Measurements from ENCODE around the gene EVC.

The EVC gene

DNA sequence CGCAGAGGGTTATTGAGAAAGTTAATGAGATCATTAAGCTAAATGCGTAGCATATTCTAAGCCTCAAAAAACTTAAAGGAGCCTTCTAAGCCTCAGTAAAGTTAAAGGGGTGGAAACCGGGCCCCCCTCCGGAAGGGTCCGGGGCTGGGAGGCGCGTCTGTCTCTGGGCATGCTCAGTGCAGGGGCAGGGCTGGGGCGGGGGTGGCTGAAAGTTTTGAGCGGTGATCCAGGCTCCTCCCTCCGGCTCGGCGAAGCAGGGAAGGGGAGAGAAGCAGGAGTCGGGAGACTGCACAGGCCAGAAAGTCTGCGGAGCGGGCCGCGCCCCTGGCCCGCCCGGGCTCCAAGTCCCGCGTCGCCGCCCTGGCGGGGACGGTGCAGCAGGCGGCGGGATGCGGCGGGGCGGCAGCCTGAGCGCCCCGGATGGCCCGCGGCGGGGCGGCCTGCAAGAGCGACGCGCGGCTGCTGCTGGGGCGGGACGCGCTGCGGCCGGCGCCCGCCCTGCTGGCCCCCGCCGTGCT, at the start of gene EVC:
EVC (plus strand) TSS at position 241 of the 518 bp plus-strand sequence; CDS start at position 421, 180 bp downstream.
- DNase-seq, result peak in 2 of 3 experiments; percentile 67 to 72

DNA sequence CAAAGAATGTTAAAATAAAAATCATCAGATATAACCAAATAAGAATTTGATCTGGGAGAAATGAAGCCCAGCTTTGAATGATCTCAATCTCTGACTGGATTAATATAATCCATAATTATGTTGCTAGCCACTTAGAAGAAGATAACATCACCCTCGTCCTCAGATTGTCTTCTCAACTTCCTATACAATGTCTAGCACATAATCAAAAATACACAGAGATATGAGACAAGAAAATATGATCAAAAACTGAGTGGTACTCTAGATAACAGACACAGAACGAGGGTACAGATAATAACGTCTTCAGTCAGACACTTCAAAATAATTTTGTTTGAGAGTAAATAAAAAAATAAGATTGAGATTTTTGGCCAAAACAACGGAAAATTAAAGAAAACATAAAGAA, 49.8 kb upstream of the EVC start:
- no peak for DNase-seq

DNA sequence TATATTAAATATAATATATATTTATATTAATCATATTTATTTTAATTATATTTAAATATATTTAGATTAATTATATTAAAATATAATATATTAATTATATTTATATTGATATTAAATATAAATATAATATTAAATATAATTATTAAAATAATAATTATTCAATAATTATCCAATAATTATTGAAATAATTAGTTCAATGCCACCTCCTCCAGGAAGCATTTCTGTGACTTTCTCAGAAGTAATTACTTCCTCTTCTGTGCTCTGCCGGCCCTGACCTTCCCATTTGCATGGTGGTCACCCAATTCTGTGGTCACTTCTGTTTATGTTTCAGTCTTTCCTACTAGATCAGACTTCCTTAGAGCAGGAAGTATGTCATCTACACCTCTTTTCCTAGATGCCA, 48.4 kb upstream of the EVC start:
- DNase-seq, result no peak

DNA sequence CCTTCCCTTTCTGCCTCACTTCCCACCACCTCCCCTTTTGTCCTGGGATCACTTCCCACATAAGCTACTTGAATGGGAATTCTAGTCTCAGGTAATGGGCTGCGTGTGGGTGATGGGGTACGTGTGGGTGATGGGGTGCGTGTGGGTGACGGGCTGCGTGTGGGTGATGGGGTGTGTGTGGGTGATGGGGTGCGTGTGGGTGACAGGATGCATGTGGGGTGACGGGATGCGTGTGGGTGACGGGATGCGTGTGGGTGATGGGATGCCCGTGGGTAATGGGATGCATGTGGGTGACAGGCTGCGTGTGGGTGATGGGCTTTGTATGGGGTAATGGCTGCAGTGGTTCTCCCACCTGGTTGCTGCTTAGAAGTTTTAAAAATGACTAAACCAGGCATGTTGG, 46.2 kb upstream of the EVC start:
- DNase-seq, result no peak

DNA sequence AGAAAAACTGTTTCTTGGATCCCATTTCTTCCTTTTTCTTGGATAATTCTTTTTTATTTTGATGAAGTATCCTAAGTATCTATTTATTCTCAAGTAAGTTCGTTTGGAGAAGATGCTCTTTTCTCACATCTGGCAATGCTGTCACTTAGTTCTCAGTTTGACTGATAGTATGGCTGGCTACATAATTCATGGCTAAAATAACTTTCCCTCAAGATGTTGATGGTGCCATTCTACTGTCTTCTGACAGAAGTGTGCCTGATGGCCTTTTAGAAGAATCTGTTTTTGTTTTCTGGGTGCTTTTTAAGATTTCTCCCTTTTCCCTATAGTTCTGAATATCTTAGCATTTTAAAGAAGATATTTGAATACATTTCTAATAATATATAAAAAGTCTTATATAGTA, 44.3 kb upstream of the EVC start:
- DNase-seq, result no peak

DNA sequence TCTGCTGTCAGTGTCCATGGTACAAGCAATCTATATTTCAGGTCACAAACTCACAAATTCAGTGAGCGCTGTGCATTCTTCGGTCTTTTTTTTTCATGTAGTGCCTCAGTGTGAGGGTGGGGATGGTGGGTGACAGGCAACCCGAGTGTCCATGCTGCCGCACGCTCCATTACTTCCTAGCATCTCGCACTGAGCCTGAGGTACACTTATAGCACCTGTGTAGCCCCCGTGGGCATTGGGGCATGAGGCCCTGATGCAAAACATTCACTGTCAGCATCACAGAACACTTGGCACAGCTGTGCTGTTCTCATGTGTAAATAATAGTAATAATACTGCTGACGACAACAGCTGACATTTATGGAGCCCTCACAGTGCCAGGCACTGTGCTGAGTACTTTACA, 34.2 kb upstream of the EVC start:
- no peak for DNase-seq

DNA sequence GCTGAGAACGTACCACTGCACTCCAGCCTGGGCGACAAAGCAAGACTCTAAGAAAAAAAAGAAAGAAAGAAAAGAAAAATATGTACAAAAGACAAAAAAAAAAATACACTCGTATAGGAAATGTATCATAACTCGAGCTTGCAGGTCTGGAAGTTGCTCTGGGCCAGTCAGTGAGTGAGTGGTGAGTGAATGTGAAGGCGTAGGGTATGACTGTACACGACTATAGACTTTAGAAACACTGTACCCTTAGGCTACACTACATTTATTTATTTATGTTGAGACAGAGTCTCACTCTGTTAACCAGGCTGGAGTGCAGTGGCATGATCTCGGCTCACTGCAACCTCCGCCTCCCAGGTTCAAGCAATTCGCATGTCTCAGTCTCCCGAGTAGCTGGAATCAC, 32.0 kb upstream of the EVC start:
- no peak for DNase-seq

DNA sequence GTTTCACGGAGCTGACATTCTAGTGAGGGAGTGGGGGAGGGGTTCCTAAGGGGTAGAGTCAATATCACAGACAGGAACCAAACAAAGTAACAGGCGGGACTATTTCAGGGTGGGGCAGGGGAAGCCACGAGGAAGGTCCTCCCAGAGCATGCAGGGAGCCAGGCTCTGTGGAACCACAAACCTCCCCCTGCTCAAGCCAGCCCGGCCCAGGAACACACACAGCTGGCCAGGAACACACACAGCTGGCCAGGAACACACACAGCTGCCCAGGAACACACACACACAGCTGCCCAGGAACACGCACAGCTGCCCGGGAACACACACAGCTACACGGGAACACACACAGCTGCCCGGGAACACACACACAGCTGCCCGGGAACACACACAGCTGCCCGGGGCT, 27.4 kb upstream of the EVC start:
- DNase-seq, result no peak

DNA sequence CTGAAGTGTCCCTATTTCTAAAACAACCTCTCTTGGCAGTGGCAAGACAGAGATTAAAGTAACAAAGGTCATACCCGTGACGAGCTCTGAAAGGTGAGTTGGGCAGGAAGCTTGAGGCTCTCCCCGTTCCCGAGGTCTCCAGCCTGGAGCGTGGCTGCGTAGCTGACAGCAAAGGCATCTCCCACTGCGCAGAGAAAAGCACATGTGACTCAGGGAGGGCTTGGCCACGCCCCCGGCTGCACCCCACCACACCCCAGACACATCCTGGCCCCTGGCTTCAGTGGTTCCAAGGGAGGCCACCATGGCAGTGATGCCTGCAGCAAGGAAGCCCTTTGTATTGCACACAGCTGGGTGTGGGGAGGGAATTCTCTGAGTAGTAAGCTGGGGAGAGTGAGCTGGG, 25.7 kb upstream of the EVC start:
- DNase-seq, result no peak

DNA sequence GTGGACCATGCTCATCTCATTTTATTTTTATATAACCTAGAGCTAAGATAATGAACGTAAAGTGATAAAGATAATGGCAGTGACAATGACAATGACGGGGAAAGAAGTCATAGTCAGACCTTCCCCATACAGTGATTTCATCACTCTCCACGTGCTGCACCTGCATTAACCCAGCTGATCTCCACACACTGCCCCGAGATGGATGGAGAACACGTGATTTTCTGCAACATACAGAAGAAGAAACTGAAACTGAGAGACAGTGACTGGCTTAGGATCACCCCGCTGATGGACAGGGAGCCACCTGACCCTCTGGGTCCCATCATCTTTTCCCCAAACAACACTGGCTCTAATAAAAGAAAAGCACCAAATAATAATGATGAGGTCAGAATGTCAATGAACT, 24.7 kb upstream of the EVC start:
- DNase-seq, result no peak

DNA sequence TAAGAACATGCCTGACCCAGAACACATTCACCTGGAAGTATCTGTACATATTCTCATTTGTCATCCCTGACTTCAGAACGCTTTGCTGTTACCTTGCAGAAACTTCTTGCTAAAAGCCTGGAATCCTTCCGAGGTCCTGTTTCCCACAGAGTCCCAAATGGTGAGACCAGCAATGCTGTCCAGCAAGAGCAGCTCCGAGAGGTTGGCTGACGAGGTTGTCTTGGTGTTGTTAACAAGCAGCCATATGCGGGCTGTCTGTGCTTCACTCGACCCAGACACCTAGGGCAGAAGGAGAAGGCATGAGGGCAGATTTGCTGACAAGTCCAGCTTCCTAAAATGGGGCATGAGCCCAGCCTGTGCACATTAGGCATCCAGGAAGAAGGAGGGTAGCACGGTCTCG, 21.9 kb upstream of the EVC start:
- no peak for DNase-seq

DNA sequence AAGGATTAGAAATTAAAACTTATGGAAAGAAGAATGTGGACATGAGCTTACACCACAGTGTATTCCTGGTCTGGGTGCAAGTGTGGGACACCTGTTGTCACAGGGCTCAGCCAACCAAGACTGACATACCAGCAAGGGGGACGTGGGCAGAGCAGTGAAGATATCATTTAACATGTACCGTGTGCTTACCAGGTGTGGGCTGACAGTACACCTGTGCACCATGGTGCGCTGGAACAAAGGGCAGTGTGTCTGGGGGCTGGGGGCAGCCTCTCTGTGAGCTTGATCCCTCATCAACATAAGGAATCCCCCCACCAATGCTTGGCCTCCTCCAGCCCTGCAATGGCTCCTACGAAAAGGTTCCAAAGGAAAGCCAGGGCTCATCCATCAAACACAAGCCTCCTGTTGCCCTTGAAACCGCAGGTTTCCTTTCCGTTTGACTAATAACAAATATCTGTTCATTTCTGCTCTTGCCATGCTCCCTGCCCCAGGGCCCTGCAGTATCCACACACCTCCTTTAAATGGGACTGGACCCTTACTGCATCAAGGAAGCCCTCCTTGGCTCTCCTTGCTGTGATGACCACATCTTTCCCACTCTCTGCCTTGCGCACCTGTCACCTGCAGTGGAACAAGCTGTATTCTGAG, 19.4 kb upstream of the EVC start:
- DNase-seq, result no peak

DNA sequence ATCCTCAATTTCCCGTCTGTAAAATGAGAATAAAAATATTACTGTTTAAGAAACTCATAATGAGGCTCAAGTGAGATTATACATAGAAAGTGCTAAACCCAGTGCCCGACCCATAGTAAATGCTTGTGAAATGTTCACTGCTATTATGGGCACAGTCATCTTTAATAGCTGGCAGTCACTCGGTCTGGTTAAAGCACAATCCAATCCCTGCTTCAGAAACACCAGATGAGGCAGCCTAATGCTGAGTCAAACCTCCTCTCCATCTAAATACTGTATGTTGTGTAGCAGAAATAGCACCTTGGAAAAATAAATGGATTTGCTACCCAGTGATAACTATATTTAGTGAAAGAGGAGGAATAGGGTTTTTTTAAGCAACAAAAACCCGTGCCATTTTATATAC, 17.1 kb upstream of the EVC start:
- DNase-seq, result no peak

DNA sequence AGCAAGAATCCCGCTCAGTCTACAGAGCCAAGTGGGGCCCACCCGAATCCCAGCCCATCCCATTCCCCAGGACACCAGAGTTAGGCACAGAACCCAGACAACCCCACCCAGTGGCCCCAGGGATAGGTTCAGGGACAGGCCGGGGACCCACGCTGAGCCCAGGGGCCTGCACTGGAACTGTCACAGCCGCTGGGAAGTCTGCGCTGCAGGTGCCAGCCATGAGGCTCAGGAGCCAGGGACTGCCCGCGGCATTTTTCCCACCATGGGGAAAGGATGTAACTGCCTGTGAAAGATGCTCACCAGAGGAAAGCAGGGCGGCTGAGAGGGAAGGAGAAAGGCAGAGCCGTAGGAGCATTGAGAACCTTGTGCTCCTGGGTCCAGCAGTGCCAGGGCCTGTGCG, 14.7 kb upstream of the EVC start:
- no peak for DNase-seq

DNA sequence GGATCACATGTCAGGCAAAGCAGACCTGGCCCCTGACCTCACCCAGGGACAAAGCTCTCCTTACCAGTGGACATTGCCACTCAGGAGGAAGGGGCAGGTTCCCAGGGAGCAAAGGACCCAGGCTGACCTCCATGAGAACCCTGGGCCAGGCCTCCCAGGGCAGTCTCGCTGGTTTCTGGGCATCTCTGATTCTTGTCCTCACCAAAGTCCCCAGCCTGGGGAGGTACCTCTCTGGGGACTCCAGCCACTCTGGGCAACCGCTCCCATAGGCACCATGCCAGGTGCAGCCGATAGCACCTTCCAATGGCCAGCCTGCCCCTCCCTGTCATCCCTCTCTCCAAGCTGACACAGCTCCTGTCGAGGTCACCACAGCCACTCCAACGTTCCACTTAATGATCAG, 10.5 kb upstream of the EVC start:
- peak in 1 of 3 experiments; percentile 20 for DNase-seq

DNA sequence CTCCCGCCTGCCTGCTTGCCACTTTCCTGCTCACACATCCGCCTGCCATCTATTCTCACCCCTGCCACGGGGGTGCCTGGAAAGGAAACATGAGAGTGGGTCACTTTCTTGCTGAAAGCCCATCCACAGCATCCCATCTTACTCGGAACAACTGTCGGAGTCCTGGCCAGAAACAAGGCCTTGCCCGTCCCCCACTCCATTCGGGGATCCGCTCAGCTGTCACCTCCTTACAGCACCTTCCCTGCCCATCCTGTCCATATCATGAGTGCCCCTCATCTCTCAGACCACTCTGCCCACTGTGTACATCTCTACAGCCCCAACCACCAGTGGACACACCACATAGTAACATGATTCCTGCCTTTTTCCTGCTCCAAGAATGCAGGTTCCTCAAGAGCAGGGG, 9.0 kb upstream of the EVC start:
- no peak for DNase-seq

DNA sequence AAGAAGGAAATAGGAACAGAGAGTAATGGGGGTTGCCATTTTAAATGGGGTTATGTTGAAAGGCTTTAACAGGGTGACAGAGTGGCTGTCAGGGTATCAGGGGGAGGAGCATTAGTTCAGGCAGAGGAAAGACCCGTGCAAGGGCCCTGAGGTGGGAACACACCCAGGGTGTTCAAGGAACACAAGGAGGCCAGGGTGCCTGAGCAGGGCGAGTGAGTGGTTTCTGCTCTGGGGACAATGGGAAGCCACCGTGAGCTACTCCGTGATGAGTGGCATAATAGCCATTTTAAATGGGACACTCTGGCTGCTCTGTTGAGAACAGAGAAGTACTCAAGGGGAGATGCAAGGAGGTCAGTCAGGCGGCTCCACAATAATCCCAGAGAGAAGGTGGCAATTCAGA, 7.2 kb upstream of the EVC start:
- DNase-seq, result no peak

DNA sequence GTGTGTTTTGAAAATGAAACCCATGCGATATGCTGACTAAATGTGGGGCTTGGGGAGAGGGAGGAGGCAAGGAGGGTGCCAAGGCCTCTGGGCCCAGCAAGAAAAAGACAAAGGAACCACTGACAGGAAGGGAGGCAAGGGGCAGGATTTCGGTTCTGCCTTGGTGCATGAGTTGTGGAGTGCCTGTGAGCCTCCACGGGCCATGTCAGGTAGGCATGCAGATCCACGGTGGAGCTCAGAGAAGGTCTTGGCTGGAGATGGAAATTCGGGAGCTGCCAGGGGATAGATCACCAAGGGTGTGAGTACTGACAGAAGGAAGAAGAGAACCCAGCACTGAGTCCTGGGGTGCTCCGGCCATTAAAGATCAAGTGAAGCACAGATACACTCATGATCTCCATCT, 6.7 kb upstream of the EVC start:
- no peak for DNase-seq

DNA sequence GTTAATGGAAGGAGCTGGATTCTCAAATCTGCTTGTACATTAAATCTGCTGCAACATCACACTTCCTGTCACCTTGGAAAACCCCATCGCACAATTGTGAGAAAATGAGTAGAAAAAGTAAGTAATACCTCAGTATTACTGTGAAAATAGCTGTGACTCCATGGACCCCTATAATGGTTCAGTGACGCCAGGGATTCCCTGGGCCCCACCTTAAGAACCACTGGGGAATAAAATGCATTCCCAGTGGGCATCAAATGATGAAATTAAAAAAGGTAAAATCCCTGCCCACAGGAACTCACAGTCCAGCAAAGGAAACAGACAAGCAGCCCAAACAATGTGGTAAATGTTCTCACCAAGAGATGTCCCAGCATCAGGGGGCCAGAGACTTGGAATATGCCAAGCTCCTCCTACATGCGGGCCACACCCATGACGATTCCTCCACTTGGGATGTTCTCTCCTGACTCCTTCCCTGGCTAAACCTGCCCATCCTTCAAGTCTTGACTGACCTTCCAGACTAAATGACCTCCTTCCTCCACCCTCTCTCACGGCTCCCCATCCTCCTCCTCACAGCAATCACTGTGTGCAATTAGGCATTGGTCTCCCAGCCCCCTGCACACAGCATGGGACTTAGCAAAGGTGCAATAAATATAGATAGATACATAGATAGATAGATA, 5.2 kb upstream of the EVC start:
- DNase-seq, result no peak

DNA sequence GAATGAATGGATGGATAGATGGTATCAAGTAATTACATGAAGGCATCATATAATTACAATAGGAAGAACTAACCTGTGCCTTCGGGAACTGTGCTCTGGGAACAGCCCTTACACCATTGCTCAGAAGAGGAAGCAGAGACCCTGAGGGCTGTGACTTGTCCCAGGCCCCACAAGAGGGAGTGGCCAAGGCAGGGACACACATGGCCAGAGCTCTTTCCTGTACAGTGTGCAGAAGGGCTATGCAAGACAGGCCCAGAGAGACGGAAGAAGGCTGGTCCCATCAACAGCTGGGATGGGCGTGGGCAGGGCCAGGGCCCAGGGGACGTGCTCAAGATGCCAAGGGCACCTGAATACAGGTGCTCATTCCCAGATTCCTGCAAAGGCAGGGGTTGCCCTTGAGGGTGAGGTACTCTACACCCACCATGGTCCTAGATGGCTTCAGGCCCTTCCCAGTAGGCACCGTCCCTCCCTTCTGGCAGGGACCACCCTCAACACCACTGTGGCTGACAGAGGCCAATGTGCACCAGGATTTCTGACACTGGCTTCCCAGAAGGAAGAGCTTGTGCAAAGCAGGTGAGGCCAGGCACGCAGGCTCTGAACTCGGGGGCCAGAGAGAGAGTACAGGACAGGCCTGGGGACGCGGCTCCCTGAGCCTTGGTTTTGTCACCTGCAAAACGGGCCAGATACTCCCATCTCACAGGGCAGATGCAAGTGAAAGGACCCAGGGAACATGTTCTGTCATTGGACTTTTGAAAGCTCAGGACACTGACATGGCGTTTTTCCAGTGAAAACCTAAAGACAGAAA, 4.3 kb upstream of the EVC start:
- no peak for DNase-seq

DNA sequence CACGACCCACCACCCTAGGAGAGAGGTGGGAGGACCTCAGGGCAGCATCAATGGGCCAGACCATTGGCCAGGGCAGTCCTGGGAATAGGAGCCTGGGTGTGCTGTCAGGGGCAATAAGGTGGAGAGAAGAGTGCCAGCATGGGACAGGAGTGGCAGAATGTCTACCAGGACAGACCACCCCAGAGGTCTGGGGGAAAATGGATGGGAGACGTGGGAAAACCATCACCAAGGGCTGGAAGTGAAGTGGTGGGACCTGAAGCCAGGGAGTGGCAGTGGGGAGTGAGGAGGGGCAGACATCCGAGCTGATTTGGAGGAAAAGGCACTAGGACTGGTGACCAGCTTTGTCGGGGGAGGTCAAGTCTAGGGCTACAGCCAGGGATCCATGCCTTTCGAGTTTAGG, 3.6 kb upstream of the EVC start:
- DNase-seq, result no peak

DNA sequence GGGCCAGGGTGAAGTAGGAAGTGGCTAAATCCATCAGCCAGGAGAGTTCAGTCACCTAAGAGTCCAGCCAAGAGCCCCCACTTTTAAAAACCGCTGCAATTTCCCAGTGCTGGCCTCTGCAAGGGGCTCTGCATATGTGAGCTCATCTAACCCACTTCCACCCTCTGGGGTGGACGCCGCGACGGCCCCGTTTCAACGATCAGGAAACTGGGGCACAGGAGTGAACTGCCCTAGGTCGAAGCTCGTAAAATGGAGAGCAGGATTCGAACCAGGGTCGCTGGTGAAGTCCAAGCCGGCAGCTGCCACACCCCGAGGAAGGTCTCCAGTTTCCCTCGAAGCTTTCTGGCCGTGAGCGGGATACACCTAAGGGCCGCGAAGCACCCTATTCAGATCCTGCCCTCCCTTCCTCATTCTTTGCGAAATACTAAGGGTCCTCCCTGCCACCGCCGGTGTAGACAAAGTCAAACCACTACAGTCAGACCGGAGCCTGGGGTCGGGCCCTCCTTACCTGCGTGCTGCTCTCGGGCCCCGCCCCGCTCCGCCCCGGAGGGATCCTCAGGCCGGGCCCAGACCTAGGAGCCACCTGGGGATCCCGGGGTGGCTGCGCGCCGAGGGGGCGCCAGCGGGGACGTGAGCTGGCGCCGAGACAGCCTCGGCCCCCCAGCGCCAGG, 3.1 kb upstream of the EVC start:
- no peak for DNase-seq

DNA sequence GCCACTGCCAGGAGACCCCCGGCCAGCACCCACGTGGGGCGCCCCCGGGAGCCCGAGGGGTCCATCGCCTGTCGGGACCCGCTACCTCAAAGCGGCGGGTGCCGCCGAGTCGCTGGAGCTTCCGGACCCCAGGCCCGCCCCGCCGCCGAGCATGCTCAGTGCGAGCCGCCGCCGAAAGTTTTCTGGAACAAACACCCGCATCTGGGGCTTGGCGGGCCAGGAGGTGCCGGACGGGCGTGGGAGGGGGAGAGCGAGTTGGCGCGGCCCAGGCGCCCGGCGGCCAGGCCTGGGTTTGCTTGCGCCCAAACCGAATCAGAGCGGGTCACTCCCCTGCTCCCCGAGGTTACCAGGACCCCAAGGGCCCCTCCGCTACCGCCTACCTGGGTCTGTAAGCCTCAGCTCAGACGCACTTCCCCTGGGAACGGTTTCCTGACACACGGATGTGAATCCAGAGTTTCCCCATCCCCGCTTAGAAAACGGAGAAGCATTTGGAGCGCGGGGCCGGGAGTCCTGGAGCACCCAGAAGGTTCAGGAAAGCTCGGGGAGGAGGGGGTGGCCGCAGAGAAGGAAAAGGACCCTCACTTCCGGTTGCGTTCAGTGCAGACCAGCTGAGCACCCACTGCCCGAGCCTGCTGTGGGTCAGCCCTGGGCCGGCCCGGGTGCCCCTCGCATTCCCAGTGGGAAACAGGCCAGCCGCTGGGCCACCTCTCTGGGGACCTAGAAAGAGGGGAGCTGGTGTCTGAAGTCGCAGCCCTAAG, 2.4 kb upstream of the EVC start, which contains the start of gene EVC2:
EVC2 (minus strand) TSS at position 111 of the 758 bp plus-strand sequence; CDS start at position 65, 46 bp downstream.
- no peak for DNase-seq
